Activated T-cell treated with anti-CD3 and anti-CD28 coated beads, Interleukin-2, amount 50 U/mL, for 48 hours (primary cell): ENCODE measurements around the gene SYT15.
A peak's percentile ranks its signal among the peaks of the same experiment; 100 is the strongest.
"Not testable (repeated sequence)": the region's sequence is repeated elsewhere in the genome, so short reads cannot be mapped to it uniquely, and the experiment has no call there.

Experiments
- DNase-seq, 2 experiments: peaks; one replicate each; pipeline ENCODE4 v3.0.0-alpha.2; 2020

The SYT15 gene

DNA sequence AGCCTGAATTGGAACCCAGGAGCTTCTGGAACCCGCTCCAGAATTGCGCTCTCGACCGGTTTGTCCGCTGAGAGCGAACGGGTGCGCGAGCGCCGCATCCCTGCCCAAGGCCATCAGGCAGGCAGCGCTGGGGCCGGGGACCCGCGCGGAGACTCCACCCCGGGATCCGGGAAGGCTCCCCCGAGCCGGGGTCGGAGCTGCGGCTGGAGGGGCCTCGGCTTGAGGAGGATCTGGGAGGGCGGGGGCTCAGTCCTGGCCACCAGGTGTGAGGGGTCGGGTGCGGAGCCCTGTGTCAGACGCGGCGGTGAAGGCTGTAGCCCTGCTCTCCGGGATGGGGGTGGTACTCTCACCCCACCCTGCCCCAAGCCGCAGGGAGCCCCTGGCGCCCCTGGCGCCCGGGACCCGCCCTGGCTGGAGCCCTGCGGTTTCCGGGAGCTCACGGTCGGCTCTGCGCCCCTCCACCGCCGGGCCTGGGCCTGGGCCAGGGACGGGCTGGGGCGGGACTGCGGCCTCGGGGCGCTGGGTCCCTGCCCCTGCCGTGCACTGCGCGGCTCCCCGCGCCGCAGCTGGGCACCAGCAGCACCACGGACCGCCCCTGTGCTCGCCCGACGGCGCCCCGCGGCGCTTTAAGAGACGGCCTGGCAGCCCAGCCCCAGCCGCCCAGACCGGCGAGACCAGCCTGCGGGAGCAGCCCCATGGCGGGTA, at the start of gene SYT15:
SYT15 (plus strand) TSS at position 655 of the 705 bp plus-strand sequence; CDS start at position 696, 41 bp downstream.
- not testable (repeated sequence) for DNase-seq

DNA sequence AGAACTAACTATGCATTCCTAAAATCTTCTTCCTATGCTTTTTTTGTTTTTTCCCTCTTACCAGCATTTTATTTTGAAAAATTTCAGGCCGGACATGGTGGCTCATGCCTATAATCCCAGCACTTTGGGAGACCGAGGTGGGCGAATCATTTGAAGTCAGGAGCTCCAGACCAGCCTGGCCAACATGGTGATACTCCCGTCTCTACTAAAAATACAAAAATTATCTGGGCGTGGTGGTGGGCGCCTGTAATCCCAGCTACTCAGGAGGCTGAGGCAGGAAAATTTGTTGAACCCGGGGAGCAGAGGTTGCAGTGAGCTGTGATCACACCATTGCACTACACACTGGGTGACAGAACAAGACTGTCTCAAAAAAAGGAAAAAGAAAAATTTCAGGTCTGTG, 49.2 kb upstream of the SYT15 start:
- not testable (repeated sequence) for DNase-seq

GRCh38 chr10:46530249-46531186, 48.4 kb upstream of the SYT15 start:
- DNase-seq: no peak

DNA sequence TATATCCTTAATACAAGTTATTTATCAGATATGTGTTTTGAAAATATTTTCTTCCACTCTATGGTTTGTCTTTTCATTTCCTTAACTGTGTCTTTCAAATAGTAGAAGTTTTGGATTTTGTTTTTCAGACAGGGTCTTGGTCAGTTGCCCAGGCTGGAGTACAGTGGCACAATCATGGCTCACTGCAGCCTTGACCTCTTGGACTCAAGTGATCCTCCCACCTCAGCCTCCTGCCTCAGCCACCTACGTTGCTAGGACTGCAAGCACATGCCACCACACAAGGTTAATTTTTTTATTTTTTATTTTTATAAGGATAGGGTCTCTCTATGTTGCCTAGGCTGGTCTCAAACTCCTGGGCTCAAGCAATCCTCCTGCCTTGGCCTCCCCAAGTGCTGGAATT, 46.7 kb upstream of the SYT15 start:
- DNase-seq: not testable (repeated sequence)

- no peak for DNase-seq
Measured at GRCh38 chr10:46534828-46535524, 44.0 kb upstream of the SYT15 start.

- DNase-seq: no peak
Measured at GRCh38 chr10:46536171-46536570, 42.8 kb upstream of the SYT15 start.

DNA sequence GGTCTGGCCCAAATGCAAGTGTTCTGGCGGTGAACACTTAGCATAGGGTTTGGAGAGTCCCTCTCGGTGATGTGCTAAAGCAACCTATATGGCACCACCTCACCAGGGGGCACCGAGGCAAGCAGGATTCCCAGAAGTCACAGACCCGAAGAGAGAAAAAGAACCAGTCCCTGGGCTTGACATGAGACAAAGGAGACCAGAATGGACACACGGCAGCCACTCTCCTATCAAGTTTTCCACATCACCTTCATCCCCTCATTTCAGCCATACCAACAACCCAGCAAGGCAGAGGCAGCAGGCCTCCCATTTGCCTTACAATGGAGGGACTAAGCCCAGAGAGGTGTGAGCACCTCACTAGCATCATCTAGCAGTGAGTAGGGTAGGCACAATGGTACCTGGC, 42.1 kb upstream of the SYT15 start:
- no peak for DNase-seq

DNA sequence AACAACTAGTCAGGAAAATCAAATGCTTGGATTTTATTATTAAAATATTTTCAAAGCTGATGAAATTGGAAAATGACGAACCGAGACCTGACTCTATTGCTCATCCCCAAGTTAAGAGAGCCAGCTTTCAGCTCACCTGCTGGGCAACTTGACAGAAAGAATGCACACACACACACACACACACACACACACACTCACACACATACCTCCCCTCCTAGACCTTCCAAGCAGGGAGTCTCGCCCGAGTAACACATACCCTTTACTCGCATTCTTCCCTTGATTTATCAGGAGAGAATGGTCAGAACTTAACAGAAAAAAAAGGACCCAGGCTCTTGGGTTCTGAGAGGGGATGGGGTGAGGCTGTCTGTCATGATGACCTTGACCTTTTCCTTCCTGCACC, 41.6 kb upstream of the SYT15 start:
- DNase-seq: no peak

GRCh38 chr10:46538155-46538554, 40.8 kb upstream of the SYT15 start:
- DNase-seq: no peak

GRCh38 chr10:46538717-46539426, 40.1 kb upstream of the SYT15 start:
- no peak for DNase-seq

GRCh38 chr10:46539596-46540411, 39.1 kb upstream of the SYT15 start:
- DNase-seq: no peak

- peak in 1 of 2 experiments; percentile 13 for DNase-seq
Measured at GRCh38 chr10:46540412-46541016, 38.4 kb upstream of the SYT15 start.

GRCh38 chr10:46541017-46541661, 37.8 kb upstream of the SYT15 start:
- peak in 1 of 2 experiments; percentile 37 for DNase-seq

GRCh38 chr10:46541735-46542566, 37.0 kb upstream of the SYT15 start:
- peak in 1 of 2 experiments; percentile 15 for DNase-seq

DNA sequence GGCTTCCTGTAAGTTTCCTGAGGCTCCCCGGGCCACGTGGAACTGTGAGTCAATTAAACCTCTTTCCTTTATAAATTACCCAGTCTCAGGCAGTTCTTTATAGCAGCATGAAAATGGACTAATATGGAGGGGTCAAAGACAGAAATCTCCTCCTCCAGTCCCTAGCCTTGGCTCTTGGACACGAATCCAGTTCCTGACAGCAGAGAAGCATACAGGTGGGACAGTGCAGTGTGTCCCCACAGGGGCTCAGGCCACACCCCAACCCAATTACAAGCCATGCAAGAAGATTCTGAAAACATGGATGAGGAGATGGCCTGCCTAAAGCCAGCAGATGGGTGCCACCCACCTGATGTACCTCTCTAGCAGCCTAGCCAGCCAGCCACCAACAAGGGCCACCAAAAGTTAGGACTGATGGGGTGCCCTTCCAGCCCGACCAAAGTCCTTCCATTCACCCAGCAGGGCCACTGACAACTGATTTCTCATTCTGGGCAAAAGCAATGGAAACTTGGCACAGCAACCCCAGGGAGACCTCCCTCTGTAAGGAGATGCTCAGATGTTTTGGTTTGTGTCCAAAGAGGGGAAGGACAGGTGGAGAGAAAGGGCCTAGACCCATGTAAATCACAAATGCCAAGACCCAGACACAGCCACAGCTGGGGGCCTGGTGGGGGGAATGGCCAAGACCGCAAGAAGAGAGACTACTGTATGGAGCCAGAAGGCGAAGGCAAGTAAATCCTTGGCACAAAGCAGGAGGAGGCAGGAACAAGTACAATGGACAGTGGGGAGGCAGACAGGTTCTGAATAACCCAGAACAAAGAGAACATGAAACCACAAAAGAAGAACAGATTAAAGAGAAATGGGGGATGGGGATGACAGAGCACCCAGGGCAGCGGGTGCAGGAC, 36.1 kb upstream of the SYT15 start:
- peak; percentile 14 to 16 for DNase-seq

DNA sequence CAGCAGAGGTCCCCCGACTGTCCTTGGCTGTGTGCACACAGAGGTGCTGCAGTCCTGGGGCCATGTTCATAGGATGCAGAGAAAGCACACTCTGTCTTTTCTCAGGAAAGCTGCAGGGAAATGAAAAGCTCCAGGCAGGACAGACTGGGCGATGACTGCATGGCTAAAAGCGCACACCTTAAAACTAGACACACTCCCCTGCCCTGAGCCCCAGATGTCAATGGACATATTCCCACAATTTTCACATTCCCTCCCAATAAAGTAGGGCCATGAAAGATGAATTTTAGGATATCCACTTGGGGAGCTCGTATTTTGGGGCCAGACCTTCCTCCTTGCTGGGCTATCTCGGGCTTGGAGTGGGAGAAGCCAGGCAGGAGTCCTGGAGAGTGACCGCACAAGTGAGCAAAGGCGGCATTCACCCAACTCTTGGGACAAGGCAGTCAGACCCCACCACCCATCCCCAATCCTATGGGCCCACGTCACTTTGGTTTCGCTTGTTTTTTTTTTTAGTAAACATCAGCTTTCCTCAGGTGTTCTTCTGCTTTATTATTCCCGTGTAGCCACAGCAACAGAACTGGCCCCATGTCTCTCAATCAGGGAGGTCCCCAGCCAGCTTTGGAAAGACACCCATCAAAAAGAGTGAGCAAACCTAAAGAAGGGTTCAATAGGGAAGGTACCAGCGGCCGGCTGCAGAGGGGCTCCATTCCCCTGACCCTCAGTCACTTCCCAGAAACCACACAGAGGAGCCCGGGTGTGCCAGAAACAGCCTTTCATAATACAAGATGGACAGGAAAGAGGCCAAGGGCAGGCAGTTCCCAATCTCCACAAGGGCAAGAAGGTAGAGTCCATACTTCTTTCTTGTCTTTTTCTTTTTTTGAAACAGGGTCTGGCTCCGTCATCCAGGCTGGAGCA, 35.2 kb upstream of the SYT15 start:
- peak; percentile 10 to 13 for DNase-seq

DNA sequence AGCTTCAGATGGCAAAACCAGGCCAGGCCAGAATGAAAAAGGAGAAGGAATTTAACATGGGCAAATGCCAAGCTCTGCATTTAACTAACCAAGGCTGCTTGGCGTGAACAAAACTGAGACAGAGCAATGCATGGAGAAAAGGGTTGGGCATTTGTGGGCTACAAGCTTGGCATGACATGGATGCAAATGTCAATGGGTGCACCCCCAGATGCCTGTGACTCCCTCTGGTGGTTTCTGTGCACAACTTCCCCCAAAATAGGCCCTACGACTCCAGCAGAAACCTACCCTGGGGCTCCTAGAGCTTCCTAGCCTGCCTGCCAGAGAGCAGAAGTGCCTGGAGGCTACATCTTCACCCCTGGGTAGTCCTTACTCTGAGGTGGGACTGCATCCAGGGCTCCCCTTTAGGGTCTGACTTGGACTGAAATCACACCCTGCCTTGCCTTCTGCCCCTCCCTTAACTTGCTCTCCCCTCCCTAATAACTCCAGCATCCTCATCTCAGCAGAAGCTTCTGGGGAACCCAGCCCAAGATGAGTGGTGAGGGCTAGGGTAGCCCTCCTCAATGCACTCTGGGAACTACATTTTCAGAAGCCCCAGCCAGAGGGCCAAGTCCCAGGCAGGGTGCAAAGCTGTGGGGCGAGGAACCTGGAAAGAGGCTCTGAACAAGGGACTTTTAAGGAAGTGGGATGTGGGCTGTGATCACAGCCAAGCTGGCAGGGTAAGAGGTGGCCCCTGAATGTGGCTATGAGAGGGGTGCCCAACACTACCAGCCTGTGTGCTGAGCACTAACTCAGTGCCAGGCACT, 33.7 kb upstream of the SYT15 start:
- DNase-seq: peak; percentile 24 to 28
